HUDEP-2 (cell line): ENCODE results near the gene NTM.
"Not testable (repeated sequence)": the region's sequence is repeated elsewhere in the genome, so short reads cannot be mapped to it uniquely, and the experiment has no call there.

Source experiments
- DNase-seq, 76 experiments: peaks; one replicate each; lab custom pipeline; 2025; ENCODE audit not compliant: unreplicated experiment in 76 of 76; lab: John Stamatoyannopoulos, UW

The NTM gene

GRCh38 chr11:132298357-132298756, 927.9 kb downstream of the NTM start:
- no peak for DNase-seq

- peak in 3 of 76 experiments; percentile 1 to 18 (median 4) for DNase-seq
These were observed 929.9 kb downstream of the NTM start for GRCh38 chr11:132300283-132300682.

GRCh38 chr11:132301465-132301864, 931.0 kb downstream of the NTM start:
- no peak for DNase-seq

- DNase-seq = no peak
These were observed 931.5 kb downstream of the NTM start for GRCh38 chr11:132301900-132302299.

- DNase-seq = no peak
These were observed 937.0 kb downstream of the NTM start for GRCh38 chr11:132307309-132308020.

GRCh38 chr11:132310390-132311375, 940.3 kb downstream of the NTM start:
- no peak for DNase-seq

- DNase-seq = no peak
These were observed 941.3 kb downstream of the NTM start for GRCh38 chr11:132311703-132312102.

- DNase-seq = no peak
These were observed 941.7 kb downstream of the NTM start for GRCh38 chr11:132312161-132312560.

- peak in 5 of 76 experiments; percentile 3 to 22 (median 6) for DNase-seq
These were observed 942.3 kb downstream of the NTM start for GRCh38 chr11:132312701-132313111.

GRCh38 chr11:132314911-132315455, 944.6 kb downstream of the NTM start:
- DNase-seq = no peak

GRCh38 chr11:132315696-132316095, 945.3 kb downstream of the NTM start:
- DNase-seq = no peak

- no peak for DNase-seq
These were observed 948.2 kb downstream of the NTM start for GRCh38 chr11:132318421-132319157.

- not testable (repeated sequence) for DNase-seq
These were observed 949.0 kb downstream of the NTM start for GRCh38 chr11:132319419-132319818.

GRCh38 chr11:132330515-132330914, 960.1 kb downstream of the NTM start:
- no peak for DNase-seq

GRCh38 chr11:132332521-132332920, 962.1 kb downstream of the NTM start:
- no peak for DNase-seq

GRCh38 chr11:132334769-132335280, 964.4 kb downstream of the NTM start:
- no peak for DNase-seq

- no peak for DNase-seq
These were observed 964.9 kb downstream of the NTM start for GRCh38 chr11:132335311-132335710.

GRCh38 chr11:132336781-132337535, 966.5 kb downstream of the NTM start:
- no peak for DNase-seq

GRCh38 chr11:132337819-132338416, 967.5 kb downstream of the NTM start:
- DNase-seq = no peak
